ENCODE measurements around the gene KLHL30.
A peak's percentile ranks its signal among the peaks of the same experiment; 100 is the strongest.
"Not testable (repeated sequence)": the region's sequence is repeated elsewhere in the genome, so short reads cannot be mapped to it uniquely, and the experiment has no call there.

Gene KLHL30

GRCh38 chr2:238168196-238169047, 30.0 kb downstream of the KLHL30 start:
- Histone ChIP-seq H3K36me3 (replicated peaks) (peaks cover 26% of the 10 kb centered on the region), H3K27ac (peak overlapping the region; percentile 98)

GRCh38 chr2:238169048-238169707, 30.7 kb downstream of the KLHL30 start:
- in situ Hi-C loops (cut with HindIII; ENCODE audit: low pct_ligation_motif_present, low sequenced_read_pairs) = no loop called here
- no peaks in the 10 kb centered on the region for H3K27me3 ChIP-seq (replicated peaks)
- no peak for TF ChIP-seq CTCF (IDR thresholded peaks at IDR 0.05; ENCODE audit: low read depth, low read length, missing control alignments)
- H3K27ac ChIP-seq = peak overlapping the region; percentile 98
- DNase-seq = peak; percentile 94
- peaks cover 27% of the 10 kb centered on the region for H3K36me3 ChIP-seq (replicated peaks)
- H3K4me3 ChIP-seq (ENCODE audit: low read depth, low read length) = peak overlapping the region; percentile 27

More at GRCh38 chr2:238168196-238169047, 30.0 kb downstream of the KLHL30 start:
- H3K4me3 ChIP-seq (ENCODE audit: low read depth, low read length) = no peak overlapping the region
- no peak for TF ChIP-seq CTCF (IDR thresholded peaks at IDR 0.05; ENCODE audit: low read depth, low read length, missing control alignments)
- no peak for DNase-seq
- H3K27me3 ChIP-seq (replicated peaks) = no peaks in the 10 kb centered on the region
- in situ Hi-C loops (cut with HindIII; ENCODE audit: low pct_ligation_motif_present, low sequenced_read_pairs) = no loop called here

GRCh38 chr2:238169708-238170251, 31.3 kb downstream of the KLHL30 start:
- Histone ChIP-seq H3K4me3 (ENCODE audit: low read depth, low read length) (peak overlapping the region; percentile 27), H3K27ac (peak overlapping the region; percentile 98), H3K36me3 (replicated peaks) (peaks cover 32% of the 10 kb centered on the region), H3K27me3 (replicated peaks) (no peaks in the 10 kb centered on the region)
- DNase-seq = peak; percentile 92
- TF ChIP-seq CTCF (IDR thresholded peaks at IDR 0.05; ENCODE audit: low read depth, low read length, missing control alignments) = no peak
- in situ Hi-C loops (cut with HindIII; ENCODE audit: low pct_ligation_motif_present, low sequenced_read_pairs) = no loop called here

- DNase-seq = no peak
- in situ Hi-C loops (cut with HindIII; ENCODE audit: low pct_ligation_motif_present, low sequenced_read_pairs) = no loop called here
- Histone ChIP-seq H3K4me3 (ENCODE audit: low read depth, low read length) (no peak overlapping the region), H3K27ac (peak overlapping the region; percentile 98), H3K36me3 (replicated peaks) (peaks cover 37% of the 10 kb centered on the region), H3K27me3 (replicated peaks) (no peaks in the 10 kb centered on the region)
- TF ChIP-seq CTCF (IDR thresholded peaks at IDR 0.05; ENCODE audit: low read depth, low read length, missing control alignments) = no peak
Observed at GRCh38 chr2:238170386-238171071, 32.1 kb downstream of the KLHL30 start.

- H3K27me3 ChIP-seq (replicated peaks); in situ Hi-C loops (cut with HindIII; ENCODE audit: low pct_ligation_motif_present, low sequenced_read_pairs); H3K4me3 ChIP-seq (ENCODE audit: low read depth, low read length); DNase-seq: not testable (repeated sequence)
- Histone ChIP-seq H3K27ac (peak overlapping the region; percentile 98), H3K36me3 (replicated peaks) (peaks cover 37% of the 10 kb centered on the region)
Observed at GRCh38 chr2:238171072-238171431, 32.6 kb downstream of the KLHL30 start.

Data from brain microvascular endothelial cell (primary cell).